Endothelial cell of umbilical vein (primary cell): ENCODE results near the gene TRPM5. TPM values are rescaled to one million over a fixed set of nuclear protein-coding genes. Genes with fewer than 3 reads are reported as not detected.
"Not testable (repeated sequence)": the region's sequence is repeated elsewhere in the genome, so short reads cannot be mapped to it uniquely, and the experiment has no call there.

ENCODE experiments used
- BruUV-seq: library from RNA; stranded (reverse); fragments of 400-500 nt; replicated peaks from 2 replicates; lab custom pipeline; 2021; lab: Mats Ljungman, UMichigan
- CTCF ChIA-PET: fragments of 300-600, 350-600 bp; sonication (Branson Sonifier 250); formaldehyde crosslinking; loops from one replicate; lab custom pipeline; 2021; ENCODE audit warnings: antibody characterized with exemption, inconsistent platforms; lab: Charles Lee
- POLR2A ChIA-PET: fragments of 300-600, 350-600 bp; sonication (Branson Sonifier 250); formaldehyde crosslinking; loops from one replicate; lab custom pipeline; 2021; ENCODE audit warnings: antibody characterized with exemption, inconsistent platforms; lab: Charles Lee
- DNase-seq: peaks from one replicate; pipeline ENCODE4 v3.0.0-alpha.2; 2011; ENCODE audit warnings: low read depth, low spot score
- FAIRE-seq: peaks from 2 replicates; lab custom pipeline; 2011; peaks lifted over from hg19 to GRCh38; lab: Jason Lieb, UNC
- H2AFZ ChIP-seq: 2 replicates; pipeline ENCODE4 v1.6.0; 2012; ENCODE audit warnings: low read depth, low read length, control low read depth, inconsistent platforms
- H3K27ac ChIP-seq: 2 replicates; pipeline ENCODE4 v1.5.1; 2011; ENCODE audit warnings: low read depth, mild to moderate bottlenecking, control low read depth, low read length, moderate library complexity; ENCODE audit not compliant: insufficient read depth
- H3K27me3 ChIP-seq, 2 experiments: 2 replicates each; pipeline versions ENCODE4 v1.6.0 to v1.6.1; 2011; ENCODE audit warnings: low read length in 2 of 2, mixed read lengths in 1 of 2; ENCODE audit not compliant: control insufficient read depth in 2 of 2, insufficient read depth in 2 of 2
- H3K36me3 ChIP-seq, 2 experiments: 2 replicates in 1 of 2; 3 replicates in 1 of 2; pipeline ENCODE4 v1.5.1; 2011; ENCODE audit warnings: low read length in 2 of 2, mild to moderate bottlenecking in 1 of 2, moderate library complexity in 1 of 2; ENCODE audit not compliant: control insufficient read depth in 2 of 2, insufficient read depth in 2 of 2; ENCODE audit errors: extremely low read depth in 1 of 2
- H3K4me1 ChIP-seq: 3 replicates; pipeline ENCODE4 v1.5.1; 2011; ENCODE audit warnings: mild to moderate bottlenecking, low read length; ENCODE audit not compliant: control insufficient read depth, insufficient read depth; ENCODE audit errors: extremely low read depth
- H3K4me2 ChIP-seq: 2 replicates; pipeline ENCODE4 v1.6.1; 2011; ENCODE audit warnings: low read length, control low read depth, mixed read lengths; ENCODE audit not compliant: insufficient read depth
- H3K4me3 ChIP-seq, 3 experiments: fragments of 200-600 bp in 1 of 3; sonication (generic), shearing (Covaris generic) in 1 of 3; replicated peaks in 1 of 3; 2 replicates each; pipeline ENCODE4 v1.5.1; 2011 to 2016; ENCODE audit warnings: control low read depth in 3 of 3, low read length in 3 of 3, mild to moderate bottlenecking in 2 of 3, inconsistent platforms in 1 of 3, low read depth in 1 of 3, moderate library complexity in 1 of 3; ENCODE audit not compliant: insufficient read depth in 1 of 3
- H3K79me2 ChIP-seq: 2 replicates; pipeline ENCODE4 v1.6.0; 2012; ENCODE audit warnings: low read length, inconsistent platforms; ENCODE audit not compliant: control insufficient read depth, insufficient read depth
- H3K9ac ChIP-seq: replicated peaks from 2 replicates; pipeline ENCODE3; 2011; ENCODE audit warnings: low read length, control low read depth; ENCODE audit not compliant: insufficient read depth; ENCODE audit errors: extremely low read depth
- H3K9me1 ChIP-seq: replicated peaks from 3 replicates; pipeline ENCODE4 v1.6.0; 2011; ENCODE audit warnings: mild to moderate bottlenecking, low read length; ENCODE audit not compliant: control insufficient read depth, insufficient read depth; ENCODE audit errors: extremely low read depth
- H3K9me3 ChIP-seq: replicated peaks from 2 replicates; pipeline ENCODE4 v1.5.1; 2012; ENCODE audit warnings: low read length, inconsistent platforms; ENCODE audit not compliant: control insufficient read depth, insufficient read depth
- H4K20me1 ChIP-seq: replicated peaks from 2 replicates; pipeline ENCODE3; 2011; ENCODE audit warnings: mild to moderate bottlenecking, low read length; ENCODE audit not compliant: control insufficient read depth, insufficient read depth; ENCODE audit errors: extremely low read depth
- CTCF ChIP-seq, 2 donors: IDR thresholded peaks; 1 replicate in 1 of 2; 2 replicates in 1 of 2; pipeline ENCODE4 v1.5.1; 2011; ENCODE audit warnings: low read length in 2 of 2, mild to moderate bottlenecking in 2 of 2, moderate library complexity in 2 of 2, control low read depth in 1 of 2, inconsistent platforms in 1 of 2, low read depth in 1 of 2; ENCODE audit not compliant: insufficient read depth in 1 of 2; ENCODE audit errors: extremely low read depth in 1 of 2
- EZH2 ChIP-seq: IDR thresholded peaks from 2 replicates; pipeline ENCODE4 v1.6.1; 2012; ENCODE audit warnings: borderline replicate concordance, low read depth, mild to moderate bottlenecking, moderate library complexity, low read length, inconsistent platforms; ENCODE audit not compliant: severe bottlenecking
- FOS ChIP-seq: IDR thresholded peaks from 2 replicates; pipeline ENCODE4 v1.6.1; 2011; ENCODE audit warnings: mild to moderate bottlenecking, low read length, moderate library complexity, borderline replicate concordance; ENCODE audit not compliant: insufficient read depth
- JUN ChIP-seq: IDR thresholded peaks from 2 replicates; pipeline ENCODE4 v1.6.1; 2011; ENCODE audit warnings: borderline replicate concordance, low read depth; ENCODE audit not compliant: insufficient read length, insufficient read depth
- MAX ChIP-seq: IDR thresholded peaks from 2 replicates; pipeline ENCODE4 v1.6.1; 2011; ENCODE audit not compliant: insufficient read depth, insufficient read length
- dilution Hi-C: fragments of 300-500 bp; cut with MboI; formaldehyde crosslinking; loops from one replicate; pipeline ENCODE4 v1.15.0; 2019; ENCODE audit warnings: low sequenced_read_pairs; ENCODE audit not compliant: extremely low pct_ligation_motif_present
- intact Hi-C: fragments of 100-400 bp; cut with micrococcal nuclease; formaldehyde crosslinking; loops from one replicate; pipeline ENCODE4 v1.10.0; 2022
- polyA plus RNA-seq, 4 experiments: library from polyadenylated mRNA; depleted of rRNA in 3 of 4; stranded (reverse) in 3 of 4; unstranded in 1 of 4; fragments of >200 nt; gene quantifications; 2 replicates each; pipeline versions ENCODE4 v1.2.1 to v1.2.3, GENCODE V29; 2011 to 2012; ENCODE audit warnings: missing spikeins in 1 of 4
- total RNA-seq: library from RNA; stranded (reverse); gene quantifications from 2 replicates; pipeline ENCODE4 v1.2.3, GENCODE V29; 2021

TRPM5 gene
- total and polyA plus RNA-seq, 2 donors (not counting 3 experiments of a cell fraction or from before 2014, with no cell fraction given) = not detected

- no peaks in the 10 kb centered on the region for H3K4me1 ChIP-seq
- H3K27ac ChIP-seq = no peak overlapping the region
- dilution Hi-C loops = no loop called here
- H3K36me3 ChIP-seq = no peaks in the 10 kb centered on the region
- no TSS peak for BruUV-seq
- intact Hi-C loops = no loop called here
- no peak for DNase-seq
- no peak overlapping the region for H3K4me3 ChIP-seq
- H3K4me2 ChIP-seq = no peak overlapping the region
- ChIA-PET CTCF (no interaction called here), POLR2A (no interaction called here)
- TF ChIP-seq EZH2 (no peak), CTCF (IDR thresholded peaks at IDR 0.05; ENCODE audit: extremely low read depth in 1 of 2, insufficient read depth in 1 of 2, low read depth in 1 of 2, low read length in 2 of 2) (no peak), MAX (no peak), FOS (no peak), JUN (no peak)
- FAIRE-seq = no peak
- no peaks in the 10 kb centered on the region for H3K79me2 ChIP-seq
- H4K20me1 ChIP-seq = no peaks in the 10 kb centered on the region
- no peak overlapping the region for H3K9ac ChIP-seq
- no peaks in the 10 kb centered on the region for H3K9me3 ChIP-seq
- H2AFZ ChIP-seq = no peak overlapping the region
- no peaks in the 10 kb centered on the region for H3K27me3 ChIP-seq
- H3K9me1 ChIP-seq = no peaks in the 10 kb centered on the region
Measured at GRCh38 chr11:2480874-2481220, 36.5 kb upstream of the TRPM5 start.

DNA sequence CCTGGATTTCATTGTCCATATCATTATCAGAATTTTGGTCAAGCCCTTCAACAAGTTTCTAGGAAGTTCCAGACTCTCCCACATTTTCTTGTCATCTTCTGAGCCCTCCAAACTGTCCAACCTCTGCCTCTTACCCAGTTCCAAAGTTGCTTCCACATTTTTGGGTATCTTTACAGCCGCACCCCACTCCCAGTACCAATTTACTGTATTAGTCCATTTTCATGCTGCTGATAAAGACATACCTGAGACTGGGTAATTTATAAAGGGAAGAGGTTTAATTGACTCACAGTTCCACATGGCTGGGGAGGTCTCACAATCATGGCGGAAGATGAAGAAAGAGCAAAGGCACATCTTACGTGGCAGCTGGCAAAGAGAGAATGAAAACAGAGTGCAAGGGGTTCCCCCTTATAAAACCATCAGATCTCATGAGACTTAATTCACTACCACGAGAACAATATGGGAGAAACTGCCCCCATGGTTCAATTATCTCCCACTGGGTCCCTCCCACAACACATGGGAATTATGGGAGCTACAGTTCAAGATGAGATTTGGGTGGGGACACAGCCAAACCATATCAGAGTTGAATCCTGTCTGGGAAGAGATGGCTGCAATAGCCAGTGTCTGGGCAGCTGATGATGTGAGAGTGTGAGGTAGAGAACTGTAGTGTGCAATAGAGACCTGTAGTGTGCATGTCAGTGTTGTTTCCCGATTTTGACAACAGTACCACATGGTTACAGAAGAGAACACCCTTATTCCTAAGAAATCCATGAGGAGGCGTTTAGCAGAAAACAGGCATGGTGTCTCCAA, 36.0 kb upstream of the TRPM5 start:
- H2AFZ ChIP-seq, H3K9ac ChIP-seq, H3K9me1 ChIP-seq, intact Hi-C loops, H3K4me1 ChIP-seq, CTCF ChIA-PET, H3K9me3 ChIP-seq, H3K4me3 ChIP-seq, H4K20me1 ChIP-seq, BruUV-seq, H3K4me2 ChIP-seq, dilution Hi-C loops, H3K79me2 ChIP-seq, DNase-seq, H3K27me3 ChIP-seq, H3K36me3 ChIP-seq, FAIRE-seq, POLR2A ChIA-PET, H3K27ac ChIP-seq: not testable (repeated sequence)
